HepG2 (cell line): ENCODE data around the gene ISG20. TPM values are rescaled to one million over a fixed set of nuclear protein-coding genes. Genes with fewer than 3 reads are reported as not detected.

ENCODE experiments used
- ARHGAP35 ChIP-seq: sonication (generic); formaldehyde crosslinking; IDR thresholded peaks from 2 replicates; pipeline ENCODE4 v1.9.0; 2022; ENCODE audit warnings: mild to moderate bottlenecking, inconsistent platforms, moderate library complexity, missing genetic modification reagents, borderline replicate concordance
- BATF2 ChIP-seq: sonication (generic); formaldehyde crosslinking; IDR thresholded peaks from 2 replicates; pipeline ENCODE4 v1.8.0; 2022; ENCODE audit warnings: mild to moderate bottlenecking, missing genetic modification reagents, moderate library complexity
- ELF3 ChIP-seq: IDR thresholded peaks from 2 replicates; pipeline ENCODE4 v1.6.1; 2016; ENCODE audit warnings: missing genetic modification reagents, missing compliant biosample characterization
- GABPA ChIP-seq, 2 experiments: IDR thresholded peaks; 2 replicates each; pipeline ENCODE4 v1.6.1; 2011 to 2016; ENCODE audit warnings: low read depth in 2 of 2, low read length in 1 of 2, missing biosample characterization in 1 of 2, missing genetic modification characterization in 1 of 2
- HMG20A ChIP-seq: IDR thresholded peaks from 2 replicates; pipeline ENCODE4 v1.6.1; 2016; ENCODE audit warnings: borderline replicate concordance
- KDM3A ChIP-seq: IDR thresholded peaks from 2 replicates; pipeline ENCODE4 v1.6.1; 2018; ENCODE audit warnings: low read depth, missing compliant biosample characterization
- MED13 ChIP-seq: sonication (generic); formaldehyde crosslinking; IDR thresholded peaks from 2 replicates; pipeline ENCODE4 v1.5.0; 2020; ENCODE audit warnings: missing genetic modification reagents
- MEIS2 ChIP-seq: sonication (generic); formaldehyde crosslinking; IDR thresholded peaks from 2 replicates; pipeline ENCODE4 v1.9.0; 2021; ENCODE audit warnings: mild to moderate bottlenecking, missing genetic modification reagents
- NFKB2 ChIP-seq: sonication (generic); formaldehyde crosslinking; IDR thresholded peaks from 2 replicates; pipeline ENCODE4 v1.4.0; 2020; ENCODE audit warnings: missing genetic modification reagents, borderline replicate concordance
- PLSCR1 ChIP-seq: sonication (generic); formaldehyde crosslinking; IDR thresholded peaks from 2 replicates; pipeline ENCODE4 v1.5.0; 2020; ENCODE audit warnings: missing genetic modification reagents, mild to moderate bottlenecking, borderline replicate concordance
- POLR2G ChIP-seq: fragments of 200-400 bp; formaldehyde crosslinking; IDR thresholded peaks from 2 replicates; pipeline ENCODE4 v1.6.1; 2018; ENCODE audit warnings: mild to moderate bottlenecking, low read depth, low read length, moderate library complexity
- SAFB2 ChIP-seq: sonication (generic); formaldehyde crosslinking; IDR thresholded peaks from 2 replicates; pipeline ENCODE4 v1.5.1; 2020; ENCODE audit warnings: missing genetic modification reagents, low read depth, mild to moderate bottlenecking, borderline replicate concordance
- SP1 ChIP-seq, 2 experiments: fragments of 450-650 bp in 1 of 2; sonication (generic) in 1 of 2; formaldehyde crosslinking in 1 of 2; IDR thresholded peaks; 2 replicates each; pipeline versions ENCODE4 v1.4.0 to v1.6.1; 2016 to 2020; ENCODE audit warnings: missing genetic modification reagents in 1 of 2
- SRY ChIP-seq: sonication (generic); formaldehyde crosslinking; IDR thresholded peaks from 2 replicates; pipeline ENCODE4 v1.8.0; 2022; ENCODE audit warnings: mild to moderate bottlenecking, missing genetic modification reagents
- TBX3 ChIP-seq: fragments of 450-650 bp; IDR thresholded peaks from 2 replicates; pipeline ENCODE4 v1.6.1; 2017; ENCODE audit warnings: antibody characterized with exemption, mild to moderate bottlenecking, inconsistent platforms, borderline replicate concordance
- ZBTB34 ChIP-seq: sonication (generic); formaldehyde crosslinking; IDR thresholded peaks from 2 replicates; pipeline ENCODE4 v1.8.0; 2022; ENCODE audit warnings: mild to moderate bottlenecking, missing genetic modification reagents
- ZKSCAN5 ChIP-seq: sonication (generic); formaldehyde crosslinking; IDR thresholded peaks from 2 replicates; pipeline ENCODE4 v1.5.1; 2020; ENCODE audit warnings: mild to moderate bottlenecking, missing genetic modification reagents
- ZNF12 ChIP-seq: sonication (generic); formaldehyde crosslinking; IDR thresholded peaks from 2 replicates; pipeline ENCODE4 v1.5.0; 2020; ENCODE audit warnings: missing genetic modification reagents
- ZNF276 ChIP-seq: sonication (generic); formaldehyde crosslinking; IDR thresholded peaks from 2 replicates; pipeline ENCODE4 v1.4.0; 2020; ENCODE audit warnings: mild to moderate bottlenecking, low read depth, missing genetic modification reagents
- polyA plus RNA-seq, 8 experiments: library from polyadenylated mRNA; depleted of rRNA in 3 of 8; stranded (reverse) in 7 of 8; unstranded in 1 of 8; fragments of >200 nt; fragmentation: Illumina TruSeq in 4 of 8; extraction: Trizol in 4 of 8; gene quantifications; 2 replicates each; pipeline versions ENCODE4 v1.2.1 to v1.2.3, GENCODE V29; 2011 to 2016; ENCODE audit warnings: low read depth in 4 of 8, missing spikeins in 1 of 8, mixed read lengths in 1 of 8; ENCODE audit not compliant: insufficient read depth in 1 of 8
- total RNA-seq, 5 experiments: library from RNA; depleted of rRNA; stranded (reverse); fragments of >200 nt; fragmentation: Illumina TruSeq; extraction: Trizol; gene quantifications; 2 replicates each; pipeline ENCODE4 v1.2.3, GENCODE V29; 2016; ENCODE audit warnings: low read depth in 1 of 5
- TF ChIP-seq, protein P1 (sequence below): sonication (generic); formaldehyde crosslinking; IDR thresholded peaks from 2 replicates; pipeline ENCODE4; 2020; ENCODE audit warnings: missing genetic modification reagents, mild to moderate bottlenecking, borderline replicate concordance

The ISG20 gene
- total and polyA plus RNA-seq, 2 of the 13 experiments (the other 11 are each of a cell fraction or from before 2014, with no cell fraction given), result 6.3 to 31.5 TPM

DNA sequence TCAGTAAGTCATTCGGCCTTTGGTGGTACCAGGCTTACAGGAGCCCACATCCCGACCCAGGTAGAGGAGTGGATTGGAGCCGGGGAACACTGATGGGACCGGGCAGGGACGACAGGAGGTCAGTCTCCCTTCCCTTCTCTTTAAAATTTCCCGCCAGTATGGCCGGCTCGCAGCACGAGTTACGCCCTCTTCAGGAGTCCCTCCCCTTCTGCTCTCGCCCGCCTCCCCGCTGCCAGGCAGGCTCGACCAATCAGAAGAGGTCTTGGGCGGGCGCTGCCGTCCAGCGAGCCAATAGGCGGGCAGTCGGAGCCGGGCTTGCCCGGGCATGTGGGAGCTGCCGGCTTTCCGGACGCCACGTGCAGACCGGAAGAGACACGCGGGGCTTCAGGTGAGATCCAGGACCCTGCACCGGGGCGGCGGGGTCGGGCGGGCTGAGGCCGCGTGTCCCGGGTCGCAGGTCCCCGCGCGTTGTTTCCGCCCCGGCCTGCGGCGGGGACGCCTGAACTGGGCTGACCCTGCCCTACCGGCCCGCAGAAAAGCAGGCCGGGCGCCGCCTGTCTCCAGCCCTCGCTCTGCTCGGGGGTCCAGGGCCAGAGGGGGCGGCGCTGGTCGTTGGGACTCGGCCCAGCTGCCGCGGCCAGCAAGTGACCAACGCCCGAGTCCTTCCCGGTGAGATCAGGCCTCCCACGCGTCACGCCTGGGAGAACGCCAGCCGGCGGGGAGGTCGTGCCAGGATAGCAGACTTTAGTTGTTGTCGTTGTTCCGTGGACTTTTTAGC, 17.6 kb upstream of the ISG20 start, which contains the start of gene AEN (continued):
- TF ChIP-seq GABPA (IDR thresholded peaks at IDR 0.05; ENCODE audit: low read depth, low read length), result peak; percentile 56
- TF ChIP-seq GABPA (CRISPR knock-in tag; IDR thresholded peaks at IDR 0.05; ENCODE audit: low read depth), result peak; percentile 75
- TF ChIP-seq MED13 (CRISPR knock-in tag), result peak; percentile 86; the same call in 1 of the 2 replicates
- TF ChIP-seq PLSCR1 (CRISPR knock-in tag), result 0 out of 2 replicates have a peak, but pooled peaks have one; percentile 60
- TF ChIP-seq SP1 (IDR thresholded peaks at IDR 0.05), result no peak
- TF ChIP-seq SP1 (CRISPR knock-in tag; IDR thresholded peaks at IDR 0.05), result peak; percentile 68
- 0 out of 2 replicates have a peak, but pooled peaks have one; percentile 16 for TF ChIP-seq KDM3A (CRISPR knock-in tag)
- peak; percentile 91; the same call in 1 of the 2 replicates for TF ChIP-seq MEIS2 (CRISPR knock-in tag)
- TF ChIP-seq POLR2G, result peak; percentile 80
- no peak; the same call in 1 of the 2 replicates for TF ChIP-seq TBX3
- no peak for TF ChIP-seq ZKSCAN5 (CRISPR knock-in tag)
- TF ChIP-seq ZNF12 (CRISPR knock-in tag), result no peak
- TF ChIP-seq SRY (CRISPR knock-in tag), result peak; percentile 78; the same call in 1 of the 2 replicates
- TF ChIP-seq, protein P1, sequence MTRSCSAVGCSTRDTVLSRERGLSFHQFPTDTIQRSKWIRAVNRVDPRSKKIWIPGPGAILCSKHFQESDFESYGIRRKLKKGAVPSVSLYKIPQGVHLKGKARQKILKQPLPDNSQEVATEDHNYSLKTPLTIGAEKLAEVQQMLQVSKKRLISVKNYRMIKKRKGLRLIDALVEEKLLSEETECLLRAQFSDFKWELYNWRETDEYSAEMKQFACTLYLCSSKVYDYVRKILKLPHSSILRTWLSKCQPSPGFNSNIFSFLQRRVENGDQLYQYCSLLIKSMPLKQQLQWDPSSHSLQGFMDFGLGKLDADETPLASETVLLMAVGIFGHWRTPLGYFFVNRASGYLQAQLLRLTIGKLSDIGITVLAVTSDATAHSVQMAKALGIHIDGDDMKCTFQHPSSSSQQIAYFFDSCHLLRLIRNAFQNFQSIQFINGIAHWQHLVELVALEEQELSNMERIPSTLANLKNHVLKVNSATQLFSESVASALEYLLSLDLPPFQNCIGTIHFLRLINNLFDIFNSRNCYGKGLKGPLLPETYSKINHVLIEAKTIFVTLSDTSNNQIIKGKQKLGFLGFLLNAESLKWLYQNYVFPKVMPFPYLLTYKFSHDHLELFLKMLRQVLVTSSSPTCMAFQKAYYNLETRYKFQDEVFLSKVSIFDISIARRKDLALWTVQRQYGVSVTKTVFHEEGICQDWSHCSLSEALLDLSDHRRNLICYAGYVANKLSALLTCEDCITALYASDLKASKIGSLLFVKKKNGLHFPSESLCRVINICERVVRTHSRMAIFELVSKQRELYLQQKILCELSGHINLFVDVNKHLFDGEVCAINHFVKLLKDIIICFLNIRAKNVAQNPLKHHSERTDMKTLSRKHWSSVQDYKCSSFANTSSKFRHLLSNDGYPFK (CRISPR knock-in tag), result peak; percentile 37; the same call in 1 of the 2 replicates
- TF ChIP-seq ELF3 (CRISPR knock-in tag), result peak; percentile 41; the same call in 1 of the 2 replicates
- peak; percentile 82; the same call in 1 of the 2 replicates for TF ChIP-seq NFKB2 (CRISPR knock-in tag)
- TF ChIP-seq SAFB2, result 0 out of 2 replicates have a peak, but pooled peaks have one; percentile 39
- TF ChIP-seq ARHGAP35, result peak; percentile 22; the same call in 1 of the 2 replicates
- 0 out of 2 replicates have a peak, but pooled peaks have one; percentile 23 for TF ChIP-seq HMG20A (CRISPR knock-in tag)
- no peak for TF ChIP-seq ZNF276 (CRISPR knock-in tag)
- peak; percentile 65; the same call in 1 of the 2 replicates for TF ChIP-seq BATF2
- TF ChIP-seq ZBTB34, result no peak
